AG04450 (cell line): ENCODE results near the gene POP4. TPM values are rescaled to one million over a fixed set of nuclear protein-coding genes. Genes with fewer than 3 reads are reported as not detected.

Experiments
- CTCF ChIA-PET: fragments of 300-600, 350-600 bp; formaldehyde crosslinking; extraction: SDS; loops from one replicate; lab custom pipeline; 2022; ENCODE audit warnings: antibody characterized with exemption, inconsistent platforms; lab: Charles Lee
- POLR2A ChIA-PET: fragments of 350-600 bp; formaldehyde crosslinking; extraction: SDS; loops from one replicate; lab custom pipeline; 2021; ENCODE audit warnings: antibody characterized with exemption, inconsistent platforms; lab: Yijun Ruan, JAX
- DNase-seq: peaks from one replicate; pipeline ENCODE4 v3.0.0-alpha.2; 2011; ENCODE audit warnings: low read depth, low spot score
- H3K27ac ChIP-seq: one replicate; pipeline ENCODE4 v1.5.1; 2012; ENCODE audit warnings: low read depth, low read length, control low read depth
- H3K27me3 ChIP-seq: one replicate; pipeline ENCODE4 v1.6.0; 2012; ENCODE audit warnings: low read length; ENCODE audit not compliant: control insufficient read depth, insufficient read depth
- H3K4me3 ChIP-seq: 2 replicates; pipeline ENCODE4 v1.5.1; 2011; ENCODE audit warnings: mild to moderate bottlenecking, low read depth, low read length, control low read depth
- H3K9me3 ChIP-seq: 2 replicates; pipeline ENCODE4 v1.5.1; 2012; ENCODE audit warnings: low read length; ENCODE audit not compliant: control insufficient read depth, insufficient read depth
- CTCF ChIP-seq: IDR thresholded peaks from 2 replicates; pipeline ENCODE4 v1.5.1; 2011; ENCODE audit warnings: low read depth, low read length, control low read depth, inconsistent platforms
- polyA plus RNA-seq: library from polyadenylated mRNA; depleted of rRNA; stranded (reverse); fragments of >200 nt; gene quantifications from 2 replicates; pipeline ENCODE4 v1.2.3, GENCODE V29; 2011

The POP4 gene
- polyA plus RNA-seq, 1 experiment = 87.4 TPM

- no peak for TF ChIP-seq CTCF
- Histone ChIP-seq H3K27ac (no peak overlapping the region), H3K9me3 (no peaks in the 10 kb centered on the region), H3K4me3 (no peak overlapping the region), H3K27me3 (peaks cover 9% of the 10 kb centered on the region)
- DNase-seq = no peak
- ChIA-PET POLR2A (no interaction called here), CTCF (interaction anchor here (1.4 kb wide), 1 partner anchor 26 kb away, joined by 5 read pairs; no protein-coding TSS in a partner anchor)
Observed at GRCh38 chr19:29636553-29637360, 30.7 kb downstream of the POP4 start.

GRCh38 chr19:29639086-29639485 lies 33.0 kb downstream of the POP4 start:
- Histone ChIP-seq H3K9me3 (no peaks in the 10 kb centered on the region), H3K27me3 (peaks cover 10% of the 10 kb centered on the region), H3K27ac (no peak overlapping the region), H3K4me3 (no peak overlapping the region)
- no peak for TF ChIP-seq CTCF
- ChIA-PET POLR2A (no interaction called here), CTCF (no interaction called here)
- DNase-seq = no peak

- POLR2A ChIA-PET = no interaction called here
- no peak for DNase-seq
- H3K27me3 ChIP-seq = peaks cover 10% of the 10 kb centered on the region
- no peak overlapping the region for H3K4me3 ChIP-seq
- CTCF ChIA-PET = interaction anchor here (0.6 kb wide), 1 partner anchor 25 kb away, joined by 3 read pairs; no protein-coding TSS in a partner anchor
- no peak overlapping the region for H3K27ac ChIP-seq
- no peaks in the 10 kb centered on the region for H3K9me3 ChIP-seq
- TF ChIP-seq CTCF = no peak
Observed at GRCh38 chr19:29640231-29640630, 34.1 kb downstream of the POP4 start.

GRCh38 chr19:29641597-29641996 lies 35.5 kb downstream of the POP4 start:
- H3K27ac ChIP-seq = no peak overlapping the region
- ChIA-PET CTCF (interaction anchor here (1.5 kb wide), 1 partner anchor 75 kb away, joined by 5 read pairs; no protein-coding TSS in a partner anchor), POLR2A (no interaction called here)
- H3K4me3 ChIP-seq = no peak overlapping the region
- no peaks in the 10 kb centered on the region for H3K9me3 ChIP-seq
- H3K27me3 ChIP-seq = peaks cover 10% of the 10 kb centered on the region
- DNase-seq = no peak
- TF ChIP-seq CTCF = no peak

- no peak for TF ChIP-seq CTCF
- ChIA-PET POLR2A (no interaction called here), CTCF (interaction anchor here (1.0 kb wide), 1 partner anchor 51 kb away, joined by 3 read pairs; no protein-coding TSS in a partner anchor)
Observed at GRCh38 chr19:29643361-29643935, 37.4 kb downstream of the POP4 start.

More at GRCh38 chr19:29643361-29643935, 37.4 kb downstream of the POP4 start:
- Histone ChIP-seq H3K9me3 (no peaks in the 10 kb centered on the region), H3K27ac (no peak overlapping the region), H3K27me3 (peaks cover 5% of the 10 kb centered on the region), H3K4me3 (no peak overlapping the region)
- DNase-seq = no peak
